ENCODE data around the gene SKP2. TPM values are rescaled to one million over a fixed set of nuclear protein-coding genes. Genes with fewer than 3 reads are reported as not detected.

The SKP2 gene
- total RNA-seq, 1 donor from 2014 or later = 14.4 TPM

GRCh38 chr5:36215910-36216309 lies 64.0 kb downstream of the SKP2 start:
- Histone ChIP-seq H3K27me3 (no peaks in the 10 kb centered on the region), H3K4me3 (no peak overlapping the region), H3K9me3 (no peaks in the 10 kb centered on the region), H3K4me1 (no peaks in the 10 kb centered on the region), H3K27ac (no peak overlapping the region), H3K36me3 (peaks cover 38 to 53% of the 10 kb centered on the region in 2 donors)
- intact Hi-C loops (cut with DNase I) = no loop called here
- DNase-seq (ENCODE audit: low spot score in 2 of 2) = no peak
- TF ChIP-seq, protein P1, sequence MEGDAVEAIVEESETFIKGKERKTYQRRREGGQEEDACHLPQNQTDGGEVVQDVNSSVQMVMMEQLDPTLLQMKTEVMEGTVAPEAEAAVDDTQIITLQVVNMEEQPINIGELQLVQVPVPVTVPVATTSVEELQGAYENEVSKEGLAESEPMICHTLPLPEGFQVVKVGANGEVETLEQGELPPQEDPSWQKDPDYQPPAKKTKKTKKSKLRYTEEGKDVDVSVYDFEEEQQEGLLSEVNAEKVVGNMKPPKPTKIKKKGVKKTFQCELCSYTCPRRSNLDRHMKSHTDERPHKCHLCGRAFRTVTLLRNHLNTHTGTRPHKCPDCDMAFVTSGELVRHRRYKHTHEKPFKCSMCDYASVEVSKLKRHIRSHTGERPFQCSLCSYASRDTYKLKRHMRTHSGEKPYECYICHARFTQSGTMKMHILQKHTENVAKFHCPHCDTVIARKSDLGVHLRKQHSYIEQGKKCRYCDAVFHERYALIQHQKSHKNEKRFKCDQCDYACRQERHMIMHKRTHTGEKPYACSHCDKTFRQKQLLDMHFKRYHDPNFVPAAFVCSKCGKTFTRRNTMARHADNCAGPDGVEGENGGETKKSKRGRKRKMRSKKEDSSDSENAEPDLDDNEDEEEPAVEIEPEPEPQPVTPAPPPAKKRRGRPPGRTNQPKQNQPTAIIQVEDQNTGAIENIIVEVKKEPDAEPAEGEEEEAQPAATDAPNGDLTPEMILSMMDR (IDR thresholded peaks at IDR 0.05) = no peak

DNA sequence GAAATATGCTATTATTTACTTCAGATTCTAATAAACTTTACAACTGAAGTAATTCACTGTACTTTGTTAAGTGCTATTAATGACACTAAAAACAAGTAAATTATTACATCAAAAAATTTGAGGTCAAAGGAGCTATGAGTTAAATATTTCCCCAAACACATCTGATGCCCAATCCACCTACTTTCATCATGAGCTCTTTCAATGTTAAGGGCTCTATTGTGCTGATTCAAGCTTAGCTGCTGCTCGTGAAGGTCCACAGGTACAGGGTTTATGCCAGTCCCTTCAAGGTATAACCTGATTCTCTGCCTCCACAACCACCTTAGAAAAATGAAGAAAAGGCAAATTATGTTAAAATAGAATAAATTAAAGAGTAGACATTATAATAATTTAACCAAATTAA lies 65.7 kb downstream of the SKP2 start:
- Histone ChIP-seq H3K4me3 (no peak overlapping the region), H3K36me3 (peaks cover 50 to 51% of the 10 kb centered on the region in 2 donors), H3K4me1 (no peaks in the 10 kb centered on the region), H3K9me3 (no peaks in the 10 kb centered on the region), H3K27ac (no peak overlapping the region), H3K27me3 (no peaks in the 10 kb centered on the region)
- TF ChIP-seq, protein P1 (IDR thresholded peaks at IDR 0.05) = no peak
- intact Hi-C loops (cut with DNase I) = no loop called here
- DNase-seq (ENCODE audit: low spot score in 2 of 2) = no peak

GRCh38 chr5:36217988-36218387 lies 66.1 kb downstream of the SKP2 start:
- no peak overlapping the region for H3K27ac ChIP-seq
- intact Hi-C loops (cut with DNase I) = no loop called here
- peaks cover 49 to 51% of the 10 kb centered on the region in 2 donors for H3K36me3 ChIP-seq
- TF ChIP-seq, protein P1 (IDR thresholded peaks at IDR 0.05) = no peak
- DNase-seq (ENCODE audit: low spot score in 2 of 2) = no peak
- no peaks in the 10 kb centered on the region for H3K9me3 ChIP-seq
- H3K27me3 ChIP-seq = no peaks in the 10 kb centered on the region
- H3K4me1 ChIP-seq = no peaks in the 10 kb centered on the region
- no peak overlapping the region for H3K4me3 ChIP-seq

GRCh38 chr5:36222620-36223019 lies 70.7 kb downstream of the SKP2 start:
- no peak overlapping the region for H3K27ac ChIP-seq
- H3K9me3 ChIP-seq = no peaks in the 10 kb centered on the region
- DNase-seq (ENCODE audit: low spot score in 2 of 2) = no peak
- no peak overlapping the region for H3K4me3 ChIP-seq
- intact Hi-C loops (cut with DNase I) = no loop called here
- no peaks in the 10 kb centered on the region for H3K27me3 ChIP-seq
- H3K36me3 ChIP-seq = peaks cover 33 to 40% of the 10 kb centered on the region in 2 donors
- TF ChIP-seq, protein P1 (IDR thresholded peaks at IDR 0.05) = no peak
- H3K4me1 ChIP-seq = no peaks in the 10 kb centered on the region

- DNase-seq (ENCODE audit: low spot score in 2 of 2) = no peak
- intact Hi-C loops (cut with DNase I) = no loop called here
- TF ChIP-seq, protein P1 (IDR thresholded peaks at IDR 0.05) = no peak
- no peak overlapping the region for H3K27ac ChIP-seq
- H3K36me3 ChIP-seq = peaks cover 17 to 24% of the 10 kb centered on the region in 2 donors
- H3K4me3 ChIP-seq = no peak overlapping the region
- H3K27me3 ChIP-seq = no peaks in the 10 kb centered on the region
- H3K4me1 ChIP-seq = peaks cover 0 to 3% of the 10 kb centered on the region in 2 donors
- no peaks in the 10 kb centered on the region for H3K9me3 ChIP-seq
Measured at GRCh38 chr5:36227046-36227445, 75.1 kb downstream of the SKP2 start.

DNA sequence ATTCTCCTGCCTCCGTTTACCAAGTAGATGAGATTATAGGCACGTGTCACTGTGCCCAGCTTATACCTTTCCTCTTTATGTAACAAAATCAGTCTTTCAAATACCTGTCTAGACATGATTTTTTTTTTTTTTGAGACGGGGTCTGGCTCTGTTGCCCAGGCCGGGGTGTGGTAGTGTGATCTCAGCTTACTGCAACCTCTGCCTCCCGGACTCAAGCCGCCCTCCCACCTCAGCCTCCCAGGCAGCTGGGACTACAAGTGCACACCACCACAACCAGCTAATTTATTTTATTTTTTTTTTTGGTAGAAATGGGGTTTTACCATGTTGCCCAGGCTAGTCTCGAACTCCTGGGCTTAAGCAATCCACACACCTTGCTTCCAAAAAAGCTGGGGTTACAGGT lies 76.6 kb downstream of the SKP2 start:
- DNase-seq (ENCODE audit: low spot score in 2 of 2) = no peak
- H3K36me3 ChIP-seq = peaks cover 11 to 24% of the 10 kb centered on the region in 2 donors
- H3K4me1 ChIP-seq = peaks cover 0 to 3% of the 10 kb centered on the region in 2 donors
- TF ChIP-seq, protein P1 (IDR thresholded peaks at IDR 0.05) = no peak
- no peak overlapping the region for H3K27ac ChIP-seq
- H3K27me3 ChIP-seq = no peaks in the 10 kb centered on the region
- H3K9me3 ChIP-seq = no peaks in the 10 kb centered on the region
- intact Hi-C loops (cut with DNase I) = no loop called here
- no peak overlapping the region for H3K4me3 ChIP-seq

All from ascending aorta (tissue), 2 donors.